ENCODE data around the gene UFC1.
A peak's percentile ranks its signal among the peaks of the same experiment; 100 is the strongest.

UFC1 gene

GRCh38 chr1:161193561-161194235 lies 39.9 kb downstream of the UFC1 start:
- no peak for DNase-seq (ENCODE audit: low read depth)

- no peak for DNase-seq (ENCODE audit: low read depth)
Measured at GRCh38 chr1:161195171-161195570, 41.4 kb downstream of the UFC1 start.

GRCh38 chr1:161196111-161196510 lies 42.3 kb downstream of the UFC1 start:
- DNase-seq (ENCODE audit: low read depth) = no peak

GRCh38 chr1:161196521-161197451 lies 43.0 kb downstream of the UFC1 start:
- no peak for DNase-seq (ENCODE audit: low read depth)

- DNase-seq (ENCODE audit: low read depth) = no peak
Measured at GRCh38 chr1:161197560-161198193, 43.9 kb downstream of the UFC1 start.

GRCh38 chr1:161198194-161198896 lies 44.6 kb downstream of the UFC1 start:
- DNase-seq (ENCODE audit: low read depth) = no peak

- no peak for DNase-seq (ENCODE audit: low read depth)
Measured at GRCh38 chr1:161198897-161199431, 45.2 kb downstream of the UFC1 start, which contains the start of gene ADAMTS4. TSS of gene ADAMTS4 (minus strand) at chr1:161199054. CDS start at chr1:161198627, 427 bp downstream.

GRCh38 chr1:161199506-161200139 lies 45.8 kb downstream of the UFC1 start:
- no peak for DNase-seq (ENCODE audit: low read depth)

- DNase-seq (ENCODE audit: low read depth) = no peak
Measured at GRCh38 chr1:161200421-161200991, 46.7 kb downstream of the UFC1 start.

- DNase-seq (ENCODE audit: low read depth) = no peak
Measured at GRCh38 chr1:161200992-161201835, 47.4 kb downstream of the UFC1 start.

GRCh38 chr1:161201836-161202712 lies 48.3 kb downstream of the UFC1 start, which contains the start of gene NDUFS2:
TSS of gene NDUFS2 (plus strand) at chr1:161202367. CDS start at chr1:161202386, 19 bp downstream.
- peak; percentile 95 for DNase-seq (ENCODE audit: low read depth)

- DNase-seq (ENCODE audit: low read depth) = no peak
Measured at GRCh38 chr1:161206411-161207140, 52.8 kb downstream of the UFC1 start.

GRCh38 chr1:161207173-161207572 lies 53.4 kb downstream of the UFC1 start:
- no peak for DNase-seq (ENCODE audit: low read depth)

Measured in stimulated activated CD8-positive, alpha-beta memory T cell treated with anti-CD3 and anti-CD28 coated beads, Interleukin-12 subunit alpha, Interleukin-12 subunit beta, amount 100 ng/mL, for 1 hour (primary cell).